GM23248 (cell line): ENCODE data around the gene KICS2. TPM values are rescaled to one million over a fixed set of nuclear protein-coding genes. Genes with fewer than 3 reads are reported as not detected.
"Not testable (repeated sequence)": the region's sequence is repeated elsewhere in the genome, so short reads cannot be mapped to it uniquely, and the experiment has no call there.

Source experiments
- DNase-seq: peaks from one replicate; pipeline ENCODE4 v3.0.0-alpha.2; 2015
- H2AFZ ChIP-seq: fragments of 200-600 bp; sonication (generic); 2 replicates; pipeline ENCODE4 v1.6.1; 2016; ENCODE audit warnings: antibody characterized with exemption
- H3F3A ChIP-seq: fragments of 200-600 bp; sonication (generic); 2 replicates; pipeline ENCODE4 v1.6.1; 2016; ENCODE audit warnings: mild to moderate bottlenecking, antibody characterized with exemption, mixed run types; ENCODE audit not compliant: insufficient read depth
- H3K27ac ChIP-seq: fragments of 200-600 bp; sonication (generic); 2 replicates; pipeline ENCODE4 v1.5.1; 2016; ENCODE audit warnings: mild to moderate bottlenecking
- H3K27me3 ChIP-seq: fragments of 200-600 bp; sonication (generic); replicated peaks from 2 replicates; pipeline ENCODE4 v1.6.1; 2016; ENCODE audit warnings: mild to moderate bottlenecking; ENCODE audit not compliant: insufficient read depth
- H3K36me3 ChIP-seq: fragments of 200-600 bp; sonication (generic); 2 replicates; pipeline ENCODE4 v1.6.1; 2016; ENCODE audit warnings: low read depth, mild to moderate bottlenecking
- H3K4me1 ChIP-seq: fragments of 200-600 bp; sonication (generic); 2 replicates; pipeline ENCODE4 v1.6.1; 2016; ENCODE audit warnings: mild to moderate bottlenecking; ENCODE audit not compliant: insufficient read depth
- H3K4me2 ChIP-seq: fragments of 200-600 bp; sonication (generic); one replicate; pipeline ENCODE4 v1.6.1; 2016; ENCODE audit warnings: mild to moderate bottlenecking; ENCODE audit not compliant: unreplicated experiment
- H3K4me3 ChIP-seq: fragments of 200-600 bp; sonication (generic); 2 replicates; pipeline ENCODE4 v1.5.1; 2016; ENCODE audit warnings: mild to moderate bottlenecking
- H3K79me2 ChIP-seq: fragments of 200-600 bp; sonication (generic); 2 replicates; pipeline ENCODE4 v1.6.1; 2016; ENCODE audit warnings: mild to moderate bottlenecking; ENCODE audit not compliant: insufficient read depth
- H3K9ac ChIP-seq: fragments of 200-600 bp; sonication (generic); 2 replicates; pipeline ENCODE4 v1.6.1; 2016; ENCODE audit warnings: mild to moderate bottlenecking
- H3K9me2 ChIP-seq: fragments of 200-600 bp; sonication (generic); 2 replicates; pipeline ENCODE4 v1.6.1; 2016; ENCODE audit warnings: mixed run types, mild to moderate bottlenecking, moderate library complexity; ENCODE audit not compliant: insufficient read depth
- H3K9me3 ChIP-seq: fragments of 200-600 bp; sonication (generic); one replicate; pipeline ENCODE4 v1.6.1; 2017; ENCODE audit warnings: low read depth
- H4K20me1 ChIP-seq: fragments of 200-600 bp; sonication (generic); 2 replicates; pipeline ENCODE4 v1.6.0; 2016; ENCODE audit not compliant: insufficient read depth
- EZH2 ChIP-seq: fragments of 200-600 bp; sonication (generic); IDR thresholded peaks from 2 replicates; pipeline ENCODE4 v1.6.1; 2018; ENCODE audit warnings: antibody characterized with exemption, mild to moderate bottlenecking; ENCODE audit not compliant: insufficient read depth, poor library complexity, severe bottlenecking
- EZH2phosphoT487 ChIP-seq: fragments of 200-600 bp; sonication (generic); IDR thresholded peaks from 2 replicates; pipeline ENCODE4 v1.6.1; 2018; ENCODE audit warnings: antibody characterized with exemption, moderate library complexity, mild to moderate bottlenecking, low read depth; ENCODE audit not compliant: insufficient read depth
- WGBS, 2 experiments: methylation state at CpG; one replicate each; pipeline ENCODE4 v1.1.6; 2015 to 2017; ENCODE audit warnings: low lambda C conversion rate in 2 of 2, low coverage in 1 of 2; ENCODE audit errors: missing lambda C conversion rate in 2 of 2; 5-methylcytosine and 5-hydroxymethylcytosine counted together
- in situ Hi-C: fragments of 300-500 bp; cut with MboI; formaldehyde crosslinking; loops from 2 replicates; pipeline ENCODE4 v1.15.0; 2020
- polyA plus RNA-seq: library from polyadenylated mRNA; unstranded; fragments of >200 nt; fragmentation: Nextera tagmentation; extraction: Ambion mirVana; gene quantifications from 2 replicates; pipeline ENCODE4 v1.2.1, GENCODE V29; 2016
- total RNA-seq: library from RNA; depleted of rRNA; stranded (reverse); fragments of >200 nt; shearing (Covaris generic); gene quantifications from 2 replicates; pipeline ENCODE4 v1.2.3, GENCODE V29; 2014

KICS2 gene
- total and polyA plus RNA-seq, 2 experiments from 2014 or later: 2.9 to 3.5 TPM

- H3F3A ChIP-seq: no peaks in the 10 kb centered on the region
- no peak overlapping the region for H3K4me2 ChIP-seq
- H3K27me3 ChIP-seq: no peaks in the 10 kb centered on the region
- no peak overlapping the region for H3K9ac ChIP-seq
- no peaks in the 10 kb centered on the region for H3K9me3 ChIP-seq
- H3K4me3 ChIP-seq: no peak overlapping the region
- H3K27ac ChIP-seq: no peak overlapping the region
- no peaks in the 10 kb centered on the region for H3K36me3 ChIP-seq
- no peaks in the 10 kb centered on the region for H4K20me1 ChIP-seq
- no peaks in the 10 kb centered on the region for H3K4me1 ChIP-seq
- no peak for TF ChIP-seq EZH2phosphoT487
- WGBS, 2 experiments: 55 to 57% methylated on average over 7 of the region's 7 CpGs
- no peaks in the 10 kb centered on the region for H3K9me2 ChIP-seq
- in situ Hi-C loops: no loop called here
- DNase-seq: no peak
- no peaks in the 10 kb centered on the region for H3K79me2 ChIP-seq
- no peak overlapping the region for H2AFZ ChIP-seq
These were observed 18.3 kb downstream of the KICS2 start for GRCh38 chr12:64203775-64204174.

- Histone ChIP-seq H4K20me1 (no peaks in the 10 kb centered on the region), H3K9me2 (no peaks in the 10 kb centered on the region), H3K79me2 (no peaks in the 10 kb centered on the region), H3K4me1 (no peaks in the 10 kb centered on the region), H3K36me3 (no peaks in the 10 kb centered on the region), H3K9ac (no peak overlapping the region), H3K4me2 (no peak overlapping the region), H3K27me3 (no peaks in the 10 kb centered on the region), H2AFZ (no peak overlapping the region), H3K9me3 (no peaks in the 10 kb centered on the region), H3K4me3 (no peak overlapping the region), H3K27ac (no peak overlapping the region), H3F3A (no peaks in the 10 kb centered on the region)
- no peak for DNase-seq
- 96 to 98% methylated on average over 5 of the region's 5 CpGs for WGBS, 2 experiments
- in situ Hi-C loops: no loop called here
- TF ChIP-seq EZH2phosphoT487 (no peak), EZH2 (no peak)
These were observed 19.1 kb downstream of the KICS2 start for GRCh38 chr12:64203036-64203435.

- in situ Hi-C loops, H3K79me2 ChIP-seq, H3K9me3 ChIP-seq, H3K9me2 ChIP-seq, H2AFZ ChIP-seq, H4K20me1 ChIP-seq, H3K36me3 ChIP-seq, H3K4me3 ChIP-seq, H3K27me3 ChIP-seq, H3K9ac ChIP-seq, DNase-seq, H3K27ac ChIP-seq, H3K4me2 ChIP-seq, H3F3A ChIP-seq, H3K4me1 ChIP-seq: not testable (repeated sequence)
- 81 to 85% methylated on average over 8 to 10 of the region's 15 CpGs for WGBS, 2 experiments
These were observed 26.3 kb downstream of the KICS2 start for GRCh38 chr12:64195841-64196240.

GRCh38 chr12:64194333-64195149, 27.6 kb downstream of the KICS2 start:
- no peaks in the 10 kb centered on the region for H3K27me3 ChIP-seq
- H3K9me2 ChIP-seq: no peaks in the 10 kb centered on the region
- TF ChIP-seq EZH2 (no peak), EZH2phosphoT487 (no peak)
- no peak overlapping the region for H3K4me2 ChIP-seq
- no peaks in the 10 kb centered on the region for H3F3A ChIP-seq
- in situ Hi-C loops: no loop called here
- no peak overlapping the region for H2AFZ ChIP-seq
- H3K79me2 ChIP-seq: no peaks in the 10 kb centered on the region
- no peak overlapping the region for H3K27ac ChIP-seq
- WGBS, 2 experiments: 83 to 84% methylated on average over 7 of the region's 7 CpGs
- H3K9ac ChIP-seq: no peak overlapping the region
- H3K4me3 ChIP-seq: no peak overlapping the region
- H3K36me3 ChIP-seq: no peaks in the 10 kb centered on the region
- no peaks in the 10 kb centered on the region for H3K4me1 ChIP-seq
- no peak for DNase-seq
- no peaks in the 10 kb centered on the region for H3K9me3 ChIP-seq
- H4K20me1 ChIP-seq: no peaks in the 10 kb centered on the region

GRCh38 chr12:64193931-64194330, 28.2 kb downstream of the KICS2 start:
- no peak overlapping the region for H3K4me3 ChIP-seq
- H3K79me2 ChIP-seq: no peaks in the 10 kb centered on the region
- H3F3A ChIP-seq: no peaks in the 10 kb centered on the region
- no peak overlapping the region for H3K27ac ChIP-seq
- TF ChIP-seq EZH2phosphoT487: no peak
- TF ChIP-seq EZH2: no peak
- no peaks in the 10 kb centered on the region for H3K27me3 ChIP-seq
- no peaks in the 10 kb centered on the region for H3K4me1 ChIP-seq
- H3K9me3 ChIP-seq: no peaks in the 10 kb centered on the region
- H4K20me1 ChIP-seq: no peaks in the 10 kb centered on the region
- H2AFZ ChIP-seq: no peak overlapping the region
- H3K4me2 ChIP-seq: no peak overlapping the region
- in situ Hi-C loops: no loop called here
- H3K9ac ChIP-seq: no peak overlapping the region
- H3K9me2 ChIP-seq: no peaks in the 10 kb centered on the region
- DNase-seq: no peak
- WGBS, 2 experiments: 88 to 91% methylated on average over 6 of the region's 6 CpGs
- no peaks in the 10 kb centered on the region for H3K36me3 ChIP-seq
